GM23338 (cell line): Measurements from ENCODE around the gene AMBRA1.

Experiments used
- CREB1 ChIP-seq: fragments of 250-450 bp; sonication (Bioruptor Pico); IDR thresholded peaks from 2 replicates; pipeline ENCODE4 v1.5.0; 2020; ENCODE audit warnings: low read depth, mild to moderate bottlenecking, moderate library complexity
- CTCF ChIP-seq, 2 experiments: fragments of 200-600 bp in 1 of 2; sonication (generic) in 1 of 2; conservative IDR thresholded peaks; 2 replicates each; pipeline versions ENCODE4 v1.5.1 to v1.6.1; 2016 to 2017; ENCODE audit warnings: antibody characterized with exemption in 2 of 2, low read depth in 2 of 2, mild to moderate bottlenecking in 2 of 2, moderate library complexity in 1 of 2
- EZH2 ChIP-seq: fragments of 200-600 bp; sonication (generic); IDR thresholded peaks from one replicate; pipeline ENCODE4 v1.8.0; 2017; ENCODE audit warnings: antibody characterized with exemption, mild to moderate bottlenecking, low read depth; ENCODE audit not compliant: unreplicated experiment
- EZH2phosphoT487 ChIP-seq: fragments of 200-600 bp; sonication (generic); IDR thresholded peaks from one replicate; pipeline ENCODE4 v1.8.1; 2018; ENCODE audit warnings: antibody characterized with exemption; ENCODE audit not compliant: unreplicated experiment
- JUNB ChIP-seq: IDR thresholded peaks from one replicate; pipeline ENCODE4 v1.6.1; 2016; ENCODE audit warnings: antibody characterized with exemption; ENCODE audit not compliant: unreplicated experiment
- POLR2AphosphoS5 ChIP-seq: IDR thresholded peaks from 2 replicates; pipeline ENCODE4 v1.6.1; 2016; ENCODE audit warnings: antibody characterized with exemption, low read depth
- REST ChIP-seq: IDR thresholded peaks from one replicate; pipeline ENCODE4 v1.6.1; 2018; ENCODE audit warnings: antibody characterized with exemption; ENCODE audit not compliant: unreplicated experiment

GRCh38 chr11:46617972-46618314, 24.1 kb upstream of the AMBRA1 start:
- TF ChIP-seq CTCF (conservative IDR thresholded peaks at IDR 0.05; ENCODE audit: low read depth in 2 of 2) (peak in 1 of 2 experiments; percentile 6; a peak in 1 of 4 replicates), REST (no peak), POLR2AphosphoS5 (no peak), EZH2 (no peak), EZH2phosphoT487 (no peak), JUNB (no peak), CREB1 (CRISPR knock-in tag) (no peak)
